Small intestine (tissue), 7 donors: ENCODE measurements around the gene PHF13. TPM values are rescaled to one million over a fixed set of nuclear protein-coding genes. Genes with fewer than 3 reads are reported as not detected.

ENCODE experiments used
- DNase-seq, 2 donors: peaks; one replicate each; pipeline versions ENCODE4 v3.0.0 to v3.0.0-alpha.2; 2013
- FAIRE-seq: peaks from 2 replicates; lab custom pipeline; 2012; peaks lifted over from hg19 to GRCh38; lab: Jason Lieb, UNC
- H3K27ac ChIP-seq, 3 donors: one replicate each; pipeline ENCODE4 v1.5.1; 2013; ENCODE audit warnings: low read length in 2 of 3, mild to moderate bottlenecking in 2 of 3, control low read depth in 1 of 3, inconsistent platforms in 1 of 3, low read depth in 1 of 3, moderate library complexity in 1 of 3
- H3K27me3 ChIP-seq, 3 donors: one replicate each; pipeline ENCODE4 v1.6.1; 2013; ENCODE audit warnings: low read length in 3 of 3, inconsistent platforms in 1 of 3; ENCODE audit not compliant: control insufficient read depth in 3 of 3, insufficient read depth in 3 of 3
- H3K36me3 ChIP-seq, 3 donors: one replicate each; pipeline ENCODE4 v1.6.1; 2013; ENCODE audit warnings: low read length in 3 of 3, inconsistent platforms in 1 of 3, low read depth in 1 of 3, mild to moderate bottlenecking in 1 of 3, moderate library complexity in 1 of 3; ENCODE audit not compliant: control insufficient read depth in 3 of 3, insufficient read depth in 2 of 3
- H3K4me1 ChIP-seq, 3 donors: one replicate each; pipeline ENCODE4 v1.6.1; 2013; ENCODE audit warnings: low read length in 2 of 3, inconsistent platforms in 1 of 3, low read depth in 1 of 3, mild to moderate bottlenecking in 1 of 3, moderate library complexity in 1 of 3; ENCODE audit not compliant: control insufficient read depth in 3 of 3, insufficient read depth in 2 of 3
- H3K4me3 ChIP-seq, 3 donors: one replicate each; pipeline ENCODE4 v1.5.1; 2013; ENCODE audit warnings: low read length in 3 of 3, control low read depth in 1 of 3, inconsistent platforms in 1 of 3, low read depth in 1 of 3, mild to moderate bottlenecking in 1 of 3, moderate library complexity in 1 of 3
- H3K9me3 ChIP-seq, 2 donors: one replicate each; pipeline ENCODE4 v1.6.1; 2013; ENCODE audit warnings: low read depth in 1 of 2, low read length in 1 of 2; ENCODE audit not compliant: control insufficient read depth in 2 of 2, insufficient read depth in 1 of 2
- WGBS, 3 donors: extraction: QIAGEN DNeasy Blood & Tissue Kit; methylation state at CpG; one replicate each; pipeline ENCODE4 v1.1.7; 2013; 5-methylcytosine and 5-hydroxymethylcytosine counted together
- polyA plus RNA-seq, 4 donors: library from polyadenylated mRNA; stranded (reverse) in 3 of 4; unstranded in 1 of 4; fragments of 200-250 nt in 3 of 4; fragments of 120-200 nt in 1 of 4; gene quantifications; one replicate each; pipeline versions ENCODE4 v1.2.1 to v1.2.3, GENCODE V29; 2013
- donor health status: healthy with polysubstance abuse.
- donor health status: control.
- donor health status: control.
- donor health status: Bipolar disorder and iron deficiency.
- donor health status: healthy.

The PHF13 gene
- polyA plus RNA-seq, 4 donors = 4.0 to 13.4 (median 4.8) TPM

DNA sequence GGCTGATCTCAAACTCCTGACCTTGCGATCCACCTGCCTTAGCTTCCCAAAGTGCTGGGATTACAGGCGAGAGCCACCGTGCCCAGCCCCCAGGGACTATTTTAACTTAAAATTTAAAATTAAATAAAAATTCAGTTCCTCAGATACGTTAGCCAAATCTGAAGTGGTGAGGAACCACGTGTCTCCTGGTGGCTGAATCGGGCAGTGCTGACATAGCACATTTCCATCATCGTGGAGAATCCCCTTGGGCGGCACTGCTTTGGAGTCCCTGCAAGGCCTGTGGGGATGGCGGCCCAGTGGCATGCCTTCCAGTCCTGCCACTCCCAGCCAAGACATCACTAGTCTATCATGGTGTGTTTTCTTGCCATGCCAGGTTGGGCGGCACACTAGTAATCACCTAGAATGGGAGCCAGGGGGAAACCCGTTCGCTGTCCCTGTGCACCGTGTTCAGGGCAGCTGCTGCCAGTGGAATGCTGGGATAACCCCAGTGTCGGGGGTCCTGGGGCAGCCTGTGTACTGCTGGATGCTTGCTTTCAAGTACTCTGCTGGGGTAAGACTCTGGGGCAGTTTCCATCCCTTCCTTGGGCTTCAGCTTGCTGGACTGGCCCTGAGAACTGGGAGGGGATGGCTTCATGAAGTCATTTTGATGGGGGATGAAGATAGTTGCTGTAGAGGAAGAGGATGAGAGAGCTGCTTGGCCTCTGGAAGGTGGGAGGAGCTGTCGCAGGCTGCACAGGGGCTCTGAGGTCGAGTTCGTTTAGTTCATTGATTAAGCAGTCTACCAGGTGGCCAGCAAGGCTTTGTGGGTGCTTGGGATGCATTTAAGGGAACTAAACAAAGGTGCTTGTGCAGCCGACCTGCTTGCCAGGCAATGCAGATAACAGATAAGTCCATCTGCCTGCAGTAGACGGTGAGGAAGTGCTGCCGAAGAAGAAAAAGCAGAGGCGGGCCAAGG is 29.1 kb upstream of the PHF13 start:
- Histone ChIP-seq H3K27ac (peak overlapping the region in 1 of 3 donors; percentile 13), H3K36me3 (peaks cover 2 to 65% (median 3%) of the 10 kb centered on the region in 3 donors), H3K4me1 (peaks cover 4 to 25% (median 10%) of the 10 kb centered on the region in 3 donors), H3K27me3 (no peaks in the 10 kb centered on the region), H3K4me3 (no peak overlapping the region), H3K9me3 (no peaks in the 10 kb centered on the region)
- WGBS, 3 donors = 70 to 76% (median 75%) methylated on average over 21 of the region's 21 CpGs
- DNase-seq (no peak), FAIRE-seq (no peak)

DNA sequence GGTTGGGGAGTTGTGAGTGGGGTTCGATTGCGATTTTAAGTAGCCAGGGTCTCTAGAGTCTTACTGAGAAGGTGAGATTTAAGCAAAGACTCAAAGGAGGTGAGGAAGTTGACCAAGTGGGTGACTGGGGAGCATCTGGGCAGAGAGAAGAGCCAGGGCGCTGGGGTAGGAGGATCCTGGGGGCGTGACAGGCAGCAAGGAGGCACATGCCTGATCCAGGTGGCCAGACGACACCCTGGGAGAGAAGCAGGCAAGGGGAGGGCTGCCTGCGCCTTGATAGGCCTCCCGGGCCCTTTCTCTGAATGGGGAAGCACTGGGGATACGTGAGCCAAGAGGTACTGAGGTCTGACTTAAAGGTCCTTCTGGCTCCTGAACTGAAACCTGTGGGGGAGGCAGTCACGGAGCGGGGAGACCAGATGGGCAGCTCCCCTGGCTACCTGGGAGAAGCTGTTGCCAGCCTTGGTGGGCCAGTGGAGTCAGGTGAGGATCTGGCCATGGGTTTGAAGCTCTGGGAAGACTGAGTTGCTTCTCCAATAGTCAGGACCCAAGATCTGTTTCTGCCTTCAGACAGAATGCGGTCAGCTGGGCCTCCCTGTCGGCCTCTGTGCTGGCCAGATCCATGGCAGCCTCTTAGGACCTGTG is 28.3 kb upstream of the PHF13 start:
- FAIRE-seq = no peak
- WGBS, 3 donors = 82 to 86% (median 86%) methylated on average over 12 of the region's 12 CpGs
- H3K4me3 ChIP-seq = no peak overlapping the region
- no peak overlapping the region for H3K27ac ChIP-seq
- H3K27me3 ChIP-seq = no peaks in the 10 kb centered on the region
- peaks cover 4 to 24% (median 10%) of the 10 kb centered on the region in 3 donors for H3K4me1 ChIP-seq
- H3K36me3 ChIP-seq = peaks cover 2 to 73% (median 7%) of the 10 kb centered on the region in 3 donors
- H3K9me3 ChIP-seq = no peaks in the 10 kb centered on the region
- no peak for DNase-seq

DNA sequence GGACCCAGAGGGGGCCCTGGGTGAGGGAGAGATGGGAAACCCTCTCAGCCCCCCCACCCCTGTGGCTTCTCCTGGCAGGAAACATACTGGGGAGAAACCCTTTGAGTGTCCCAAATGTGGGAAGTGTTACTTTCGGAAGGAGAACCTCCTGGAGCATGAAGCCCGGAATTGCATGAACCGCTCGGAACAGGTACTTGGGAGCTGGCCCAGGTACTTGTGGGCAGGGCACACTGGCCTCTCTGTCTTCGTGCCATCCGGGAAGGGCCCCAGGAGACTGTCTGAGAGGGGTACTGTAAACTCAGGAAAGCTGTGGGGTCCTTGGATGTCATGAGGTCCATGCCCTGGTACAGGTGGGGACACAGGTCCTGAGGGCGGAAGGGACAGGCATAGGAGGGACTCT is 27.7 kb upstream of the PHF13 start:
- 88 to 92% (median 92%) methylated on average over 7 of the region's 7 CpGs for WGBS, 3 donors
- no peak for DNase-seq
- H3K36me3 ChIP-seq = peaks cover 2 to 76% (median 10%) of the 10 kb centered on the region in 3 donors
- no peak for FAIRE-seq
- peaks cover 4 to 20% (median 7%) of the 10 kb centered on the region in 3 donors for H3K4me1 ChIP-seq
- no peak overlapping the region for H3K4me3 ChIP-seq
- H3K27ac ChIP-seq = no peak overlapping the region
- H3K27me3 ChIP-seq = no peaks in the 10 kb centered on the region
- no peaks in the 10 kb centered on the region for H3K9me3 ChIP-seq

DNA sequence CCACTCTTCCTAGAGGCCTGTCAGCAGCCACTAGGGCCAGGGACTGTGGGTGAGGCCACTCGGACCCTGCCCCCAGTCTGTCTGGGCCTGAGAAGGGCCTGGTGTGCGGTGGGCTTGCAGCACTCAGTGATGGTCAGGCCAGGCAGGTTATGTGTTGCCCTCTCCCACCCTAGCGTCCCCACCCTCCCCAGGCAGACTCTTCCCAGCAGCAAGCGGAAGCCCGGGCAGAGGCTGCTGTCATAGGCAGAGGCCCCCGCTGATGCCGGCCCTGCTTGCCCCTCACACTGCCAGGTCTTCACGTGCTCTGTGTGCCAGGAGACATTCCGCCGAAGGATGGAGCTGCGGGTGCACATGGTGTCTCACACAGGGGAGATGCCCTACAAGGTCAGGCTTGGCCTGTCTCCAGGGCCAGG is 27.1 kb upstream of the PHF13 start:
- peaks cover 0 to 15% (median 5%) of the 10 kb centered on the region in 3 donors for H3K4me1 ChIP-seq
- H3K27ac ChIP-seq = no peak overlapping the region
- 84 to 92% (median 89%) methylated on average over 11 of the region's 11 CpGs for WGBS, 3 donors

DNA sequence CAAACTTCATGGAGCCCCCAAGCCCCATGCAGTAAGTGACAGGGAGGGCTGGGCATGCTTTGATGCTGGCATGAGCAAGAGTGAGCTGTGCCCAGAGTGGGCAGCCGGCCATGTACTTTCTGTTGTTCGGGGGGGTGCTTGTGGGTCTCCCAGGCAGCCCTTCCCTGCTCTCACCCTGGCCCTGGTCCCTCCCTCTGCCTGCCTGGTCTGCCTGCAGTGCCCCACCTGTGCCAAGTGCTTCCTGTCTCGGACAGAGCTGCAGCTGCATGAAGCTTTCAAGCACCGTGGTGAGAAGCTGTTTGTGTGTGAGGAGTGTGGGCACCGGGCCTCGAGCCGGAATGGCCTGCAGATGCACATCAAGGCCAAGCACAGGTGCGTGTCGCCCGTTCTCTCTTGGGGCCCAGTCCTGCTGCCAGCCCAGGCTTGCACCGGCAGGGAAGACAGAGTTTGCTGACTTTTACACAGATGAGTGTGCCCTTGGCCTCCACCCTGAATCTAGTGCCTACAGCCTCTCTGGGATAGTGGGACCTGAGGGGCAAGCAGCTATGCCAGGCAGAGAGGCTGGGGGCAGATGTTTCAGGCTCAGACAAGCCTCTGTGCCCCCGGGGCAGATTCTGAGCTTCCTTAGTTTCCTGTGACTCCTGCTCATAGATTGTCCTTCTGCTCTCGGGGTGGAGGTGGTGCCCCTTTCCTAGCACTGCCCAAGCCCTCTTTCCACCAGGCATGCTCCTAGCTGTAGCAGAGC is 26.1 kb upstream of the PHF13 start:
- H3K27ac ChIP-seq = no peak overlapping the region
- DNase-seq = no peak
- H3K4me1 ChIP-seq = peaks cover 0 to 5% (median 0%) of the 10 kb centered on the region in 3 donors

More for the DNA sequence above, 27.1 kb upstream of the PHF13 start:
- Histone ChIP-seq H3K27me3 (no peaks in the 10 kb centered on the region), H3K4me3 (no peak overlapping the region), H3K36me3 (peaks cover 2 to 78% (median 10%) of the 10 kb centered on the region in 3 donors), H3K9me3 (no peaks in the 10 kb centered on the region)
- FAIRE-seq = no peak
- DNase-seq = no peak

DNA sequence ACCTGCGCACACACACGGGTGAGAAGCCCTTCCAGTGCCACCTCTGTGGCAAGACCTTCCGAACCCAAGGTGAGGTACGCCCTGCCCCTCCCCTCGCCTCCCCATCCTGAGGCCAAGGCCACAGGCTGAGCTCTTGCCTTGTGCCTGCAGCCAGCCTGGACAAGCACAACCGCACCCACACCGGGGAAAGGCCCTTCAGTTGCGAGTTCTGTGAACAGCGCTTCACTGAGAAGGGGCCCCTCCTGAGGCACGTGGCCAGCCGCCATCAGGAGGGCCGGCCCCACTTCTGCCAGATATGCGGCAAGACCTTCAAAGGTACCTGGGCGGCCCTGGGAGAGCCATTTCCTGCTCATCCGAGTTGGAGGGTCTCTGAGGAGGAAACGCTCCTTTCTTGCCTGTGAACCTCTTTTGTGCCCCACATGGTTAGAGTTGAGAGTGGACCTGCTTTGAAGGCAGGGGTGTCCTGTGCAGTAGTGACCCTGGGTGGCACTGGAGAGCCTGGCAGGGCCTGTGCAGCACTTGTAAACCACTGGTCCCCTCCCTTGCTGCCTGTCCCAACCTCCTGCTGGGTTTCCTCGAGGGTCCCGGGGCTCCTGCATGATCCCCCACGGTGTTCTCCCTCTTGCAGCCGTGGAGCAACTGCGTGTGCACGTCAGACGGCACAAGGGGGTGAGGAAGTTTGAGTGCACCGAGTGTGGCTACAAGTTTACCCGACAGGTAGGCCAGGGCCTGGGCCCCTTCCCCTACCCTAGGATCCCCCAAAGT is 25.2 kb upstream of the PHF13 start:
- DNase-seq (peak in 1 of 2 donors; percentile 22), FAIRE-seq (no peak)
- Histone ChIP-seq H3K27ac (no peak overlapping the region), H3K36me3 (peaks cover 2 to 90% (median 10%) of the 10 kb centered on the region in 3 donors), H3K4me3 (no peak overlapping the region), H3K9me3 (no peaks in the 10 kb centered on the region), H3K27me3 (no peaks in the 10 kb centered on the region), H3K4me1 (no peaks in the 10 kb centered on the region)
- 66 to 82% (median 66%) methylated on average over 25 of the region's 25 CpGs for WGBS, 3 donors

More for the DNA sequence above, 26.1 kb upstream of the PHF13 start:
- no peak for FAIRE-seq
- Histone ChIP-seq H3K9me3 (no peaks in the 10 kb centered on the region), H3K36me3 (peaks cover 2 to 81% (median 10%) of the 10 kb centered on the region in 3 donors), H3K4me3 (no peak overlapping the region), H3K27me3 (no peaks in the 10 kb centered on the region)
- WGBS, 3 donors = 62 to 64% (median 62%) methylated on average over 13 of the region's 13 CpGs

DNA sequence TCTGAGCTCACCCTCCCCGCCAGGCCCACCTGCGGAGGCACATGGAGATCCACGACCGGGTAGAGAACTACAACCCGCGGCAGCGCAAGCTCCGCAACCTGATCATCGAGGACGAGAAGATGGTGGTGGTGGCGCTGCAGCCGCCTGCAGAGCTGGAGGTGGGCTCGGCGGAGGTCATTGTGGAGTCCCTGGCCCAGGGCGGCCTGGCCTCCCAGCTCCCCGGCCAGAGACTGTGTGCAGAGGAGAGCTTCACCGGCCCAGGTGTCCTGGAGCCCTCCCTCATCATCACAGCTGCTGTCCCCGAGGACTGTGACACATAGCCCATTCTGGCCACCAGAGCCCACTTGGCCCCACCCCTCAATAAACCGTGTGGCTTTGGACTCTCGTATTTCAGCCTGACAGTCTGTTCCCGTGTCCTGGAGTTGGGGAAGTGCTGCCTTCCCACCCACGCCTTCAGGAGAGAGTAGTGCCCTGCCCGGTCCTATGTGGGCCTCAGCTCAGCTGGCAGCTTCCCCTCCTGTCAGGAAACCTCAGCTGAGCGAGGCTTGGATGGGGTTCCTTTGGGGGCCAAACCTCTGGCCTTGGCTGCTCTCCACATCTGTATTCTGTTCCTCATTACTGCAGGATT is 24.5 kb upstream of the PHF13 start:
- 82 to 90% (median 88%) methylated on average over 24 of the region's 24 CpGs for WGBS, 3 donors
- DNase-seq = no peak
- H3K27ac ChIP-seq = no peak overlapping the region
- H3K4me1 ChIP-seq = no peaks in the 10 kb centered on the region
- FAIRE-seq = no peak
- no peaks in the 10 kb centered on the region for H3K9me3 ChIP-seq
- H3K4me3 ChIP-seq = no peak overlapping the region
- peaks cover 4 to 95% (median 10%) of the 10 kb centered on the region in 3 donors for H3K36me3 ChIP-seq
- H3K27me3 ChIP-seq = no peaks in the 10 kb centered on the region
